ENCODE measurements around the gene EHD2. TPM values are rescaled to one million over a fixed set of nuclear protein-coding genes. Genes with fewer than 3 reads are reported as not detected.

The EHD2 gene
- total and polyA plus RNA-seq, 2 of the 4 experiments (the other 2 are of a cell fraction): 35.3 to 181 TPM

DNA sequence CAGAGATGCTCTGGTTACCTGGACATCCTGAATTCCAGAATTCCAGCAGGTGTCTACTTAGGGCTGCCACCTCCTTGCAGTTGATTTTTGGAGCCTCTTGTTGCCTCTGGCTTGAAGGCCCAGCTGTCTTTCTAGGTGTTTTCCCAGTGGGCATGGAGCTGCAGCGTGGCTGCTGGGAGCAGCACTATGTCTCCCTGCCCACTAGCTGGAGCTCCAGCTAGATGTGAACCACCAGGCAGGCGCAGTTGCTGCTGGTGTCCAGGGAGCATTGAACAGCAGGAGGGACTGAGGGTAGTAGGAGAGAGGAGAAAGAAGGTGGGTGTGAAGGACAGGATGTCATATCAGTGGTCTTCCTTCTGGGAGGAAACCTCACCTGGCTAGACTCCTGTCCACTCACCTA is 55.4 kb downstream of the EHD2 start:
- H3K14ac ChIP-seq (replicated peaks; ENCODE audit: low read depth, low read length): no peak overlapping the region
- no peaks in the 10 kb centered on the region for H3K36me3 ChIP-seq (ENCODE audit: control insufficient read depth, insufficient read depth, low read length)
- no peak overlapping the region for H3K4me2 ChIP-seq (ENCODE audit: low read depth, low read length)
- H3K4ac ChIP-seq (ENCODE audit: low read depth, low read length): no peak overlapping the region
- H4K5ac ChIP-seq (ENCODE audit: low read depth, low read length): no peak overlapping the region
- no TSS peak for BruUV-seq (replicated peaks)
- no peak overlapping the region for H3K27ac ChIP-seq (ENCODE audit: insufficient read depth, low read length)
- no peaks in the 10 kb centered on the region; the same call in 1 of the 2 replicates for H3K9me1 ChIP-seq (ENCODE audit: insufficient read depth, low read length)
- H2BK120ac ChIP-seq (ENCODE audit: low read depth, low read length): no peak overlapping the region
- no peak overlapping the region for H3K23ac ChIP-seq (ENCODE audit: low read depth, low read length)
- H2BK5ac ChIP-seq (ENCODE audit: low read depth, low read length, poor library complexity, severe bottlenecking): no peak overlapping the region
- H3K27me3 ChIP-seq (ENCODE audit: control insufficient read depth, insufficient read depth, low read length): peaks cover 9% of the 10 kb centered on the region
- H2AK9ac ChIP-seq (replicated peaks; ENCODE audit: low read depth, low read length, poor library complexity): no peak overlapping the region
- no peak overlapping the region for H3K4me3 ChIP-seq (ENCODE audit: insufficient read depth, low read depth, low read length)
- ChIA-PET CTCF (no interaction called here), POLR2A (ENCODE audit: unreplicated experiment) (interaction anchor here (0.6 kb wide), 1 partner anchor 9 kb away, joined by 5 read pairs; no protein-coding TSS in a partner anchor)
- H3K9me3 ChIP-seq (ENCODE audit: control insufficient read depth, insufficient read depth, low read length): no peaks in the 10 kb centered on the region
- H3K56ac ChIP-seq (ENCODE audit: extremely low read depth, insufficient read depth, low read length): no peak overlapping the region
- no peak overlapping the region for H2AFZ ChIP-seq (replicated peaks; ENCODE audit: low read length, poor library complexity)
- H4K91ac ChIP-seq (ENCODE audit: insufficient read depth, low read depth, low read length): no peak overlapping the region
- H3K9ac ChIP-seq (ENCODE audit: low read depth, low read length): no peak overlapping the region
- in situ Hi-C loops (cut with MboI; ENCODE audit: low sequenced_read_pairs) (no loop called here), dilution Hi-C loops (cut with HindIII; ENCODE audit: low sequenced_read_pairs, unreplicated experiment) (no loop called here), intact Hi-C loops (cut with micrococcal nuclease) (no loop called here)
- H2AK5ac ChIP-seq (ENCODE audit: low read depth, low read length): no peak overlapping the region
- TF ChIP-seq RAD21 (IDR thresholded peaks at IDR 0.05; ENCODE audit: low read length) (no peak), CTCF (conservative IDR thresholded peaks at IDR 0.05; ENCODE audit: low read depth, low read length) (0 out of 2 replicates have a peak, but pooled peaks have one; percentile 1)
- no peak overlapping the region for H2BK15ac ChIP-seq (ENCODE audit: low read depth, low read length)
- DNase-seq: no peak
- no peaks in the 10 kb centered on the region for H3K79me1 ChIP-seq (ENCODE audit: low read depth in 1 of 2, low read length in 2 of 2)
- no peaks in the 10 kb centered on the region for H3K4me1 ChIP-seq (ENCODE audit: control insufficient read depth, insufficient read depth, low read length)
- no peak overlapping the region for H2BK20ac ChIP-seq (ENCODE audit: low read depth, low read length)
- ATAC-seq (ENCODE audit: low read depth): no peak
- WGBS, 2 experiments (ENCODE audit: extremely low coverage in 2 of 2, insufficient read length in 1 of 2): 60% methylated on average over 1 of the region's 2 CpGs; no CpG with 5 or more reads in 1 of the 2 experiments
- no peak overlapping the region for H3K18ac ChIP-seq (ENCODE audit: low read depth, low read length)
- no peaks in the 10 kb centered on the region for H4K20me1 ChIP-seq (ENCODE audit: insufficient read depth, low read length)
- no peak overlapping the region for H4K8ac ChIP-seq (ENCODE audit: low read depth in 2 of 2, low read length in 2 of 2)

Measured in IMR-90 (cell line).